Measurements from ENCODE around the gene CLDN11.

The CLDN11 gene

GRCh38 chr3:170463011-170463410 lies 44.3 kb downstream of the CLDN11 start:
- H3K4me2 ChIP-seq = no peak overlapping the region

GRCh38 chr3:170465955-170466354 lies 47.3 kb downstream of the CLDN11 start:
- H3K4me2 ChIP-seq = no peak overlapping the region
- no peak overlapping the region for H3K9ac ChIP-seq
- no peaks in the 10 kb centered on the region for H3K4me1 ChIP-seq (ENCODE audit: low read depth, poor library complexity, severe bottlenecking)
- no peaks in the 10 kb centered on the region for H3K27me3 ChIP-seq (ENCODE audit: insufficient read depth, low read depth)
- TF ChIP-seq CTCF (conservative IDR thresholded peaks at IDR 0.05; ENCODE audit: low read depth, low read length) = no peak
- no peaks in the 10 kb centered on the region for H4K20me1 ChIP-seq (ENCODE audit: insufficient read depth)
- H3K36me3 ChIP-seq (ENCODE audit: insufficient read depth) = no peaks in the 10 kb centered on the region
- H3K27ac ChIP-seq = no peak overlapping the region
- no peak overlapping the region for H3K4me3 ChIP-seq (IDR thresholded peaks at IDR 0.05; ENCODE audit: insufficient read depth, low read depth, low read length)
- no peak overlapping the region for H2AFZ ChIP-seq (ENCODE audit: low read depth)
- no peaks in the 10 kb centered on the region for H3K79me2 ChIP-seq (ENCODE audit: insufficient read depth, low read depth)

More at GRCh38 chr3:170463011-170463410, 44.3 kb downstream of the CLDN11 start:
- H3K4me1 ChIP-seq (ENCODE audit: low read depth, poor library complexity, severe bottlenecking) = no peaks in the 10 kb centered on the region
- H3K36me3 ChIP-seq (ENCODE audit: insufficient read depth) = no peaks in the 10 kb centered on the region
- TF ChIP-seq CTCF (conservative IDR thresholded peaks at IDR 0.05; ENCODE audit: low read depth, low read length) = no peak
- H3K4me3 ChIP-seq (IDR thresholded peaks at IDR 0.05; ENCODE audit: insufficient read depth, low read depth, low read length) = no peak overlapping the region
- no peaks in the 10 kb centered on the region for H3K79me2 ChIP-seq (ENCODE audit: insufficient read depth, low read depth)
- H3K27me3 ChIP-seq (ENCODE audit: insufficient read depth, low read depth) = no peaks in the 10 kb centered on the region
- no peak overlapping the region for H3K27ac ChIP-seq
- no peaks in the 10 kb centered on the region for H4K20me1 ChIP-seq (ENCODE audit: insufficient read depth)
- no peak overlapping the region for H2AFZ ChIP-seq (ENCODE audit: low read depth)
- no peak overlapping the region for H3K9ac ChIP-seq

GRCh38 chr3:170467007-170467406 lies 48.3 kb downstream of the CLDN11 start:
- no peak for TF ChIP-seq CTCF (conservative IDR thresholded peaks at IDR 0.05; ENCODE audit: low read depth, low read length)
- Histone ChIP-seq H3K27ac (no peak overlapping the region), H3K27me3 (ENCODE audit: insufficient read depth, low read depth) (no peaks in the 10 kb centered on the region), H2AFZ (ENCODE audit: low read depth) (no peak overlapping the region), H4K20me1 (ENCODE audit: insufficient read depth) (no peaks in the 10 kb centered on the region), H3K79me2 (ENCODE audit: insufficient read depth, low read depth) (no peaks in the 10 kb centered on the region), H3K9ac (no peak overlapping the region), H3K4me1 (ENCODE audit: low read depth, poor library complexity, severe bottlenecking) (no peaks in the 10 kb centered on the region), H3K4me2 (no peak overlapping the region), H3K4me3 (IDR thresholded peaks at IDR 0.05; ENCODE audit: insufficient read depth, low read depth, low read length) (no peak overlapping the region), H3K36me3 (ENCODE audit: insufficient read depth) (no peaks in the 10 kb centered on the region)

- H3K4me1 ChIP-seq (ENCODE audit: low read depth, poor library complexity, severe bottlenecking) = no peaks in the 10 kb centered on the region
- no peaks in the 10 kb centered on the region for H4K20me1 ChIP-seq (ENCODE audit: insufficient read depth)
- H3K36me3 ChIP-seq (ENCODE audit: insufficient read depth) = no peaks in the 10 kb centered on the region
- no peak overlapping the region for H3K27ac ChIP-seq
- no peak overlapping the region for H2AFZ ChIP-seq (ENCODE audit: low read depth)
- TF ChIP-seq CTCF (conservative IDR thresholded peaks at IDR 0.05; ENCODE audit: low read depth, low read length) = no peak
- H3K27me3 ChIP-seq (ENCODE audit: insufficient read depth, low read depth) = no peaks in the 10 kb centered on the region
- H3K9ac ChIP-seq = no peak overlapping the region
- no peak overlapping the region for H3K4me2 ChIP-seq
- H3K79me2 ChIP-seq (ENCODE audit: insufficient read depth, low read depth) = no peaks in the 10 kb centered on the region
- H3K4me3 ChIP-seq (IDR thresholded peaks at IDR 0.05; ENCODE audit: insufficient read depth, low read depth, low read length) = no peak overlapping the region
Measured at GRCh38 chr3:170467571-170468147, 49.0 kb downstream of the CLDN11 start.

Data from KMS-11 (cell line).